OCI-LY7 (cell line): Measurements from ENCODE around the gene BICD1.

Experiments
- CTCF ChIP-seq: fragments of 200-600 bp; sonication (generic); conservative IDR thresholded peaks from 2 replicates; pipeline ENCODE4 v1.5.1; 2014; ENCODE audit warnings: mild to moderate bottlenecking, antibody characterized with exemption, low read length, moderate library complexity, mixed read lengths
- EZH2phosphoT487 ChIP-seq: fragments of 200-600 bp; sonication (generic); IDR thresholded peaks from 2 replicates; pipeline ENCODE4 v1.6.1; 2018; ENCODE audit warnings: low read depth, borderline replicate concordance, mild to moderate bottlenecking, mixed run types, antibody characterized with exemption, low read length, moderate library complexity, mixed read lengths

- TF ChIP-seq CTCF (no peak), EZH2phosphoT487 (no peak)
Measured at GRCh38 chr12:32423559-32423958, 316.9 kb downstream of the BICD1 start.
